HG03520 (cell line): ENCODE data around the gene KCNN1.
A peak's percentile ranks its signal among the peaks of the same experiment; 100 is the strongest.
"Not testable (repeated sequence)": the region's sequence is repeated elsewhere in the genome, so short reads cannot be mapped to it uniquely, and the experiment has no call there.

Source experiments
- ATAC-seq: cut with Tn5 transposase; IDR thresholded peaks from one replicate; pipeline ENCODE4 v1.9.1; 2021; ENCODE audit warnings: mild to moderate bottlenecking, moderate library complexity; ENCODE audit not compliant: unreplicated experiment

Gene KCNN1

DNA sequence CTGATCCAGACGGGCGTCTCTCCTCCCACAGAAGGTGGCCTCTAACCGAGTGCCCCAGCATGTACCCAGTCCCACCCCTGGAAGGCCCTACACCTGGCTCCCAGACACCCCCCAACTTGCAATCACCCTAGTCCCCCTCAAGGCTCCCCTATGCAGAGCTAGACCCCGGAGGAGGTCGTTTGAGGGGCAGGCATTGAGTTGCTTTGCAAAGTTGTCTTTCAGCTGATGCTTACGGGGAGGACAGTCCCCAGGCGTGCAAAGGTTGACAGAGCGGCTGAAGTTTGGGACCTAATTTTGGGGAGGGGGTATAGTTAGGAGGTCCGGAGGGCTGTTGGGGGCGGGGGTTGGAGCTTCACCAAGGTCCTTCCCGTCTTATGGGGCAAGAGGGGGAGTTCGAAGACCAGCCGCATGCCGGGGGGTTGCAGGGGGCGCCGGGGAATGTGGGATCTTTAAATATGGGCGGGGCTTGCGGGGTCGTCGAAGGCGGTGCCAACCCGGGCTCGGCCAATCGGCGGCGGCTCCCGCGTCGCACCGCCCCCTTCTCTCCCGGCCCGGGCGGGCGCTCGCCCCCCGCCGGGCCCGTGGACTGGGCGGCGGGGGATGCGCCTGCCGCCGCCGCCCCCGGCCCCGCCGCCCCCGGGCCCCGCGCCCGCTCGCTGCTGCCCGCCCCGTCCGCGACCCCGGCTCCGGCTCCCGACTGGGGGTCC, at the start of gene KCNN1:
KCNN1 (plus strand) TSS at position 558 of the 707 bp plus-strand sequence. CDS start 6,782 bp downstream, outside the sequence.
- no peak for ATAC-seq

DNA sequence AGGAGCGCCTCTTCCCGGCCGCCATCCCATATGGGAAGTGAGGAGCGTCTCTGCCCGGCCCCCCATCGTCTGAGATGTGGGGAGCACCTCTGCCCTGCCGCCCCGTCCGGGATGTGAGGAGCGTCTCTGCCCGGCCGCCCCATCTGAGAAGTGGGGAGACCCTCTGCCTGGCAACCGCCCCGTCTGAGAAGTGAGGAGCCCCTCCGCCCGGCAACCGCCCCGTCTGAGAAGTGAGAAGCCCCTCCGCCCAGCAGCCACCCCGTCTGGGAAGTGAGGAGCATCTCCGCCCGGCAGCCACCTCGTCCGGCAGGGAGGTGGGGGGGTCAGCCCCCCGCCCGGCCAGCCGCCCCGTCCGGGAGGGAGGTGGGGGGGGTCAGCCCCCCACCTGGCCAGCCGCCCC, 48.8 kb upstream of the KCNN1 start:
- not testable (repeated sequence) for ATAC-seq

DNA sequence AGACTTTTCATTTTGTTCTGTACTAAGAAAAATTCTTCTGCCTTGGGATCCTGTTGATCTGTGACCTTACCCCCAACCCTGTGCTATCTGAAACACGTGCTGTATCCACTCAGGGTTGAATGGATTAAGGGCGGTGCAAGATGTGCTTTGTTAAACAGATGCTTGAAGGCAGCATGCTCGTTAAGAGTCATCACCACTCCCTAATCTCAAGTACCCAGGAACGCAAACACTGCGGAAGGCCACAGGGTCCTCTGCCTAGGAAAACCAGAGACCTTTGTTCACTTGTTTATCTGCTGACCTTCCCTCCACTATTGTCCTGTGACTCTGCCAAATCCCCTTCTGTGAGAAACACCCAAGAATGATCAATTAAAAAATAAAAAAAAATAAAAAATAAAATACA, 47.8 kb upstream of the KCNN1 start:
- ATAC-seq: not testable (repeated sequence)

- ATAC-seq: no peak
Measured at GRCh38 chr19:17920527-17920926, 46.4 kb upstream of the KCNN1 start.

DNA sequence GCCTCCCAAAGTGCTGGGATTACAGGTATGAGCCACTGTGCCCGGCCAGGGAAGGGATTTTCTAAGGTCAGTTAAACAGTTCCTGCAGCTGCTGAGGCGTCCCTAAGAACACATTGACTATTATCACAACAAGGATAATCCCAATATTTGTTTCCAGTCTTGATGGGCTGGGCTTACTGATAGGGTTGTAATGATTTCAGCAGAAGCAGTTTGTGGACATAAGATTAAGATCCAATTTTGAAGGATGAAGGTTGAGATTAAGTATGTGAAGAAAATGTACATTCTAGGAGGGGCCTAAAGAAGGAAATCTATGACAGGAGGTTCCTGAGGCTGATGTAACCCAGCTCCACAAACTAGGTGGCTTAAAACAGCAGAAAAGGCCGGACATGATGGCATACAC, 44.8 kb upstream of the KCNN1 start:
- no peak for ATAC-seq

GRCh38 chr19:17926044-17926443, 40.9 kb upstream of the KCNN1 start:
- no peak for ATAC-seq

DNA sequence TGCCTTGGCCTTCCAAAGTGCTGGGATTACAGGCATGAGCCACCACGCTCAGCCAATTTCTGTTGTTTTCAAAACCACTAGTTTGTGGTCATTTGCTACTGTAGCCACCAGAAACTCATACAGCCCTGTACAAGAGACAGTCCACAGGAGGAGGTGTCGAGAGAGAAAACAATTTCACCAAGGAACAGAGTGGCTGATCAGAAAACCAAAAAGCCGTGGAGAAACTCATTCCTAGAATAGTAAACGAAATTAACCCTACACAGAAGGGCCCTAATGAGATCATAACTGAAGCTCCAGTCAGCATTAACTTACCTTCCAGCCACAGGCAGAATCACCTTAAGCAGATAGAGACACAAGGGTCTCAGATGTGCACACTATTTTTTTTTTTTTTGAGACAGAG, 37.9 kb upstream of the KCNN1 start:
- ATAC-seq: no peak

GRCh38 chr19:17931532-17932191, 35.2 kb upstream of the KCNN1 start:
- no peak for ATAC-seq

DNA sequence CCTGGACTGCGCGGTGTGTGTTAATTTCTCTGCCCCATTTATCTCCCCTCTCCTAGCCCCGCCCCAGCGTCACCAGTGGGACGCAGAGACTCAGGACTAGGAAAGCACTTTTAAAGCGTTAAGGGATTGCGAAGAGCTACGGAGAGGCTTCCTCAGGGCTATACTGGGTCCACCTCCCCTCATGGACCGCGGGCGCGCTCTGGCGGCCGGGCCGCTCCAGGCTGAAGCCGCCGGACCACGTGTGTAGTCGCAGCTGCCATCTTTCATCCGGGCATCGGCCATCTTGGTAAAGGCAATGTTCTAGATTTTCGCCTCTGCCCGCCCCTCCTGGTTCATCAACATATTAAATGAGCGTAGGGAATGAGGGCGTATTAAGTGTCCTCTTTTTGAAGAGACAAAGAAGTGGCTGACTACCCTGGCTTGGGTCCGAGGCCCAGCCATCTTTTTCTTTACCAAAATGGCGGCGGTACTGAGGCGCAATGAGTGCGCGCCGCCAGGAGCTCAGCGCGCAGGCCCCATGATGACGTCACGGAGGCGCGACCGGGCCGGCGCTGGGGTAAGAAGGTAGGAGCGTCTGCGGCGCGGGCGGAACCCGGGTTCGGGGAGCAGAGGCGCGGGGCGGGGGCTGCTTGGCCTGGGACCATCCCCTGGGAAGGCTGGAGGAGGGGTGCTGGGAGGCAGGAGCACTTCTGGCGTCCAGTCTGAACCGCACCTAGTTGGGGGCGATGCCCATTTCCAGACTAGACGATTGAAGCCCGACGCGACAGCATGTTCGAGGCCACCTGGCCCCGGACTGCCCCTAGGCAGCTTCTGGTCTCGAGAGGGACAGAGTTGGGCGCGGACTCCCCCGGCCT, 34.2 kb upstream of the KCNN1 start, which contains the start of gene CCDC124:
CCDC124 (plus strand) TSS at position 531 of the 854 bp plus-strand sequence. CDS start 3,406 bp downstream, outside the sequence.
- peak; percentile 83 for ATAC-seq

DNA sequence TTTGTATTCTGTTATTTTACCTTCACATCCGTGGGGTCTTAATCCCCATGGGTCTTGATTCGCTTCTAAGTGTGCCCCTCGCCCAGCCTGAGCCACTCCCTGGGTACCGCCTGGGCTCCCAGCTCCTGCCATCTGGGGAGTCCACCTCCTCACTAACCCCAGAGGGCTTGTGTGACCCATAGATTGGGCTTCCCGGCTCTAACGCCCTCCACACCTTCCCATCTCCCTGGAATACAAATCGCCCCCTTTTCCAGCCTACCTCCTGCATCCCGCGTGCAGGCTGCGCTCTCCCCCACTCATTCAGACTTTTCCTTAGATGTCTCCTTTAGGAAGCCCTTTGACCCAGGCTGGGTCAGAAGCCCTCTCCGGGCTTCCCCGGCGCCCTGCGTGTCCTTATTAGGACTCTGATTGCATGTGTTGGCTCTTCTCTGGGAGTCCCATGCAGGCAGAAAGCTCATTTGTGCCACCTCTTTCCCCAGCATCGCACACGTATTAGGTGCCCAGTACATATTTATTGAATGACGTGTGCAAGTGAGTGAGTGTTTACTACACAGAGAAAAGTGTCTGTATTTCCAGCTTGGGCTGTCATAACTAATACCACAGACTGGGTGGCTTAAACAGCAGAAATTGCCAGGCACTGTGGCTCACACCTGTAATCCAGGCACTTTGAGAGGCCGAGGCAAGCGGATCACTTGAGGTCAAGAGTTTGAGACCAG, 33.3 kb upstream of the KCNN1 start:
- ATAC-seq: no peak

DNA sequence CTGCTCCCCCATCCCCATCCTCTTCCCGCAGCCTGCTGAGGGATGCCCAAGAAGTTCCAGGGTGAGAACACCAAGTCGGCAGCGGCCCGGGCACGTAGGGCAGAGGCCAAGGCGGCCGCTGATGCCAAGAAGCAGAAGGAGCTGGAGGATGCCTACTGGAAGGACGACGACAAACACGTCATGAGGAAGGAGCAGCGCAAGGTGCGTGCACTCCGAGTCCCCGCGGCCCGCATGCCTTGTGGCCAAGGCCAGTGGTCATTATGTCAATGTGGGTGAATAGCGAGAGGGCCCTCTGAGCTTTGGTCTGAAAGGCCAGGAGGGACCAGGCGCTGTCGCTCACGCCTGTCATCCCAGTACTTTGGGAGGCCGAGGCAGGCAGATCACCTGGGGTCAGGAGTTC, 30.5 kb upstream of the KCNN1 start:
- ATAC-seq: no peak

- ATAC-seq: no peak
Measured at GRCh38 chr19:17937371-17937900, 29.5 kb upstream of the KCNN1 start.

DNA sequence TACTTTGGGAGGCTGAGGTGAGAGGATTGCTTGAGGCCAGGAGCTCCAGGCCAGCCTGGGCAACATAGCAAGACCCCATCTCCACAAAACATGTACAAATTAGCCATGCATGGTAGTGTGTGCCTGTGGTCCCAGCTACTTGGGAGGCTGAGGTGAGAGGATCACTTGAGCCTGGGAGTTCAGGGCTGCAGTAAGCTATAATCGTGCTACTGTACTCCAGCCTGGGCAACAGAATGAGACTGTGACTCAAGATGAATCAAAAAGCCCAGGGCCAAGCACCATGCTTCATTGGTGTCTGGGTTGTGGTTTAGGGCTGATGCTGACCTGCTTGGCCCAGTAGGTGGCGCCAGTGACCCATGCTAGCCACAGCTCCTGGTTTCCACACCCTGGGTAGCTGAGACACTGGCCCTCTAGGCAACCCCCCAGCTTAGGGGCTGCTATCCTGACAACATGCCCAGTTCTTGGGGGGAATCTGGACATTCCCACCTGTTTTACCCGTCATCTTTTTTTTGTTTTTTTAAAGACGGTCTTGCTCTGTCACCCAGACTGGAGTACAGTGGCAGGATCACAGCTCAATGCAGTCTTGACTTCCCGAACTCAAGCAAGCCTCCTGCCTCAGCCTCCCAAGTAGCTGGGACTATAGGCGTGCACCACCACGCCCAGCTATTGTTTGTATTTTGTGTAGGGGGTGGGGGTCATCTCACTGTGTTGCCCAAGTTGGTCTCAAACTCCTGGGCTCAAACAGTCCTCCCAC, 28.6 kb upstream of the KCNN1 start:
- no peak for ATAC-seq

DNA sequence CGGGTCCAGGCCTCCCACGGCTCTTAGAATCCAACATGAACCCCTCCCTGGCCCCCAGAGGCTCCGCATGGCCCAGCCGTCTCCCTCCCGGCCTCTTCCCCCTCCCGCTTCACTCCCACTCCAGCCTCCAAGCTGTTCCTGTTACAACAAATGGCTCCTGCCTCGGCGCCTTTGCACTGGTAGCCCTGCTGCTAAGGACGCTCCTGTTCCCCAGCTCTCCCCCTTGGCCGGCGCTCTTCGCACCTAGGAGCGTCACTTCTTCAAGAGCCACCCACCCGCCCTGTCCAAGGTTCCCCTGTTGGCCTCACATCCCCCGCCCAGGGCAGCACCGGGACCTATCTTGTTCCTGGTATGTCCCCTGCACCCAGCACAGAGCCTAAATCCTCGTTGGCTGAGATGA, 24.7 kb upstream of the KCNN1 start:
- ATAC-seq: no peak

DNA sequence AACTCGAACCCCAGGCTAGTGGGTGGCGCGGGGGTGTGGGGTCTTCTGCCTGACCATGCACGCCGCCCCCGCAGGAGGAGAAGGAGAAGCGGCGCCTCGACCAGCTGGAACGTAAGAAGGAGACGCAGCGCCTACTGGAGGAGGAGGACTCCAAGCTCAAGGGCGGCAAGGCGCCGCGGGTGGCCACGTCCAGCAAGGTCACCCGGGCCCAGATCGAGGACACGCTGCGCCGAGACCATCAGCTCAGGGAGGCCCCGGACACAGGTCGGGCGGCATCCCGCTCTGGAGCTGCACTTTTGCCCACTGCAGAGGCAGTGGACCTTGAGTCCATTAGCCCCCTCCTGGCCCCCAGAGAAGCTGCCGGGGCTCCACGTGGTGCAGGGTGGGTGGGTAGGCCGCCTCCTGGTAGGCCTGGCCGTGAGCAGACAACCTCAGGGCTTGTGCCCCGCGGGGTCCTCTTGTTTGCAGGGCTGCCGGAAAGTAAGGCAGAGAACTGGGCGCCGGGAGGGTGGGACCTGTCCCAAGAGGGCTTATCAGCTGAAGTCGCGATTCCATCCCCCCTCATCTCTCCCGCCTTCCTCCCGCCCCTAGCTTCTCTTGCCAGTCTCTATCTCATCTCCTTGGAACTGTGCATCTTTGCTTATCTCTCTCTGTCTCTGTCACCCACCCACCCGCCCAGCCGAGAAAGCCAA, 24.2 kb upstream of the KCNN1 start:
- no peak for ATAC-seq

- no peak for ATAC-seq
Measured at GRCh38 chr19:17943274-17944221, 23.4 kb upstream of the KCNN1 start.

- ATAC-seq: no peak
Measured at GRCh38 chr19:17944301-17944700, 22.6 kb upstream of the KCNN1 start.
